DOHH2 (cell line): ENCODE measurements around the gene GRIA3.

Experiments
- H3F3A ChIP-seq: fragments of 200-600 bp; sonication (generic), shearing (Covaris generic); 2 replicates; pipeline ENCODE4 v1.6.0; 2016; ENCODE audit warnings: antibody characterized with exemption, mild to moderate bottlenecking; ENCODE audit not compliant: control insufficient read depth, insufficient read depth
- H3K27ac ChIP-seq: fragments of 200-600 bp; sonication (generic); 2 replicates; pipeline ENCODE4 v1.5.1; 2014; ENCODE audit warnings: low read depth, mild to moderate bottlenecking, low read length, moderate library complexity
- H3K27me3 ChIP-seq: fragments of 200-600 bp; sonication (generic); 2 replicates; pipeline ENCODE4 v1.6.1; 2014; ENCODE audit warnings: mild to moderate bottlenecking, low read length, mixed read lengths; ENCODE audit not compliant: control insufficient read depth
- H3K36me3 ChIP-seq: fragments of 200-600 bp; sonication (generic); 2 replicates; pipeline ENCODE4 v1.6.1; 2014; ENCODE audit warnings: mild to moderate bottlenecking, low read length, moderate library complexity, mixed read lengths; ENCODE audit not compliant: control insufficient read depth
- H3K4me1 ChIP-seq: fragments of 200-600 bp; sonication (generic); 2 replicates; pipeline ENCODE4 v1.6.1; 2014; ENCODE audit warnings: mild to moderate bottlenecking, low read length, mixed read lengths; ENCODE audit not compliant: control insufficient read depth
- H3K4me2 ChIP-seq: fragments of 200-600 bp; sonication (generic); 2 replicates; pipeline ENCODE4 v1.6.0; 2014; ENCODE audit warnings: mild to moderate bottlenecking, low read length, moderate library complexity
- H3K4me3 ChIP-seq: fragments of 200-600 bp; sonication (generic); 2 replicates; pipeline ENCODE4 v1.5.1; 2014; ENCODE audit warnings: mild to moderate bottlenecking, low read length, mixed read lengths
- H3K79me2 ChIP-seq: fragments of 200-600 bp; sonication (generic); 2 replicates; pipeline ENCODE4 v1.6.1; 2014; ENCODE audit warnings: mild to moderate bottlenecking, low read length, mixed read lengths; ENCODE audit not compliant: control insufficient read depth
- H3K9me2 ChIP-seq: fragments of 200-600 bp; sonication (generic); replicated peaks from 2 replicates; pipeline ENCODE4 v1.6.1; 2014; ENCODE audit warnings: mild to moderate bottlenecking, low read length, mixed read lengths; ENCODE audit not compliant: control insufficient read depth
- H3K9me3 ChIP-seq: fragments of 200-600 bp; sonication (generic); 2 replicates; pipeline ENCODE4 v1.6.1; 2014; ENCODE audit warnings: antibody characterized with exemption, low read length, mixed read lengths; ENCODE audit not compliant: control insufficient read depth, insufficient read depth
- H4K20me1 ChIP-seq: fragments of 200-600 bp; sonication (generic); 2 replicates; pipeline ENCODE4 v1.6.0; 2014; ENCODE audit warnings: low read depth, mild to moderate bottlenecking, antibody characterized with exemption, low read length, moderate library complexity; ENCODE audit not compliant: control insufficient read depth, insufficient read depth
- EZH2phosphoT487 ChIP-seq: fragments of 200-600 bp; sonication (generic); IDR thresholded peaks from 2 replicates; pipeline ENCODE4 v1.6.1; 2017; ENCODE audit warnings: borderline replicate concordance, mild to moderate bottlenecking, antibody characterized with exemption, low read length, moderate library complexity, mixed read lengths
- TF ChIP-seq, protein P1 (sequence below): fragments of 200-600 bp; sonication (generic); IDR thresholded peaks from one replicate; pipeline ENCODE4 v1.5.1; 2014; ENCODE audit warnings: antibody characterized with exemption, mild to moderate bottlenecking, low read depth, low read length; ENCODE audit not compliant: poor library complexity, severe bottlenecking

Gene GRIA3

DNA sequence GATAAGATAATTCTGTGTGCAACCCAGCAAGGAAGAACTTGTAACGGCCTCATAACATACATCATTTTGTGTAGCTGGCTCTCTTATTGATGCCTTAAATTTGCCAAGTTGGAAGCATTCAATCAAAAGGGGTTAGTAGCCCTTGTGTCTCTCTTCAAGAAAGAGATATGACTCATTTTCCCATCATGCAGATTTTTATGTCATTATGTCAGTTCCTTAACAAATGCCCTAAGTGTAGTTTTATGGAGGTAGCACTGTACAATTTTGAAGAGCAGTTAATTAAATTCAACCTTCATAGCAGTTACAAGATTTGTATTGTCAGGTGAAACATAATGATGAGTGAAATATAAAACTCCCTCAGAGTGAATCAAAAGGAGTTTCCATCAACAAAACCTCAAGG, 215.6 kb downstream of the GRIA3 start:
- H3K4me3 ChIP-seq: no peak overlapping the region
- H3K4me1 ChIP-seq: no peaks in the 10 kb centered on the region
- no peaks in the 10 kb centered on the region for H3F3A ChIP-seq
- H3K79me2 ChIP-seq: no peaks in the 10 kb centered on the region
- H3K9me2 ChIP-seq: no peaks in the 10 kb centered on the region
- H3K27me3 ChIP-seq: no peaks in the 10 kb centered on the region
- H4K20me1 ChIP-seq: no peaks in the 10 kb centered on the region
- H3K27ac ChIP-seq: no peak overlapping the region
- no peak for TF ChIP-seq EZH2phosphoT487
- TF ChIP-seq, protein P1, sequence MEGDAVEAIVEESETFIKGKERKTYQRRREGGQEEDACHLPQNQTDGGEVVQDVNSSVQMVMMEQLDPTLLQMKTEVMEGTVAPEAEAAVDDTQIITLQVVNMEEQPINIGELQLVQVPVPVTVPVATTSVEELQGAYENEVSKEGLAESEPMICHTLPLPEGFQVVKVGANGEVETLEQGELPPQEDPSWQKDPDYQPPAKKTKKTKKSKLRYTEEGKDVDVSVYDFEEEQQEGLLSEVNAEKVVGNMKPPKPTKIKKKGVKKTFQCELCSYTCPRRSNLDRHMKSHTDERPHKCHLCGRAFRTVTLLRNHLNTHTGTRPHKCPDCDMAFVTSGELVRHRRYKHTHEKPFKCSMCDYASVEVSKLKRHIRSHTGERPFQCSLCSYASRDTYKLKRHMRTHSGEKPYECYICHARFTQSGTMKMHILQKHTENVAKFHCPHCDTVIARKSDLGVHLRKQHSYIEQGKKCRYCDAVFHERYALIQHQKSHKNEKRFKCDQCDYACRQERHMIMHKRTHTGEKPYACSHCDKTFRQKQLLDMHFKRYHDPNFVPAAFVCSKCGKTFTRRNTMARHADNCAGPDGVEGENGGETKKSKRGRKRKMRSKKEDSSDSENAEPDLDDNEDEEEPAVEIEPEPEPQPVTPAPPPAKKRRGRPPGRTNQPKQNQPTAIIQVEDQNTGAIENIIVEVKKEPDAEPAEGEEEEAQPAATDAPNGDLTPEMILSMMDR: no peak
- H3K4me2 ChIP-seq: no peak overlapping the region
- no peaks in the 10 kb centered on the region for H3K36me3 ChIP-seq
- H3K9me3 ChIP-seq: no peaks in the 10 kb centered on the region

DNA sequence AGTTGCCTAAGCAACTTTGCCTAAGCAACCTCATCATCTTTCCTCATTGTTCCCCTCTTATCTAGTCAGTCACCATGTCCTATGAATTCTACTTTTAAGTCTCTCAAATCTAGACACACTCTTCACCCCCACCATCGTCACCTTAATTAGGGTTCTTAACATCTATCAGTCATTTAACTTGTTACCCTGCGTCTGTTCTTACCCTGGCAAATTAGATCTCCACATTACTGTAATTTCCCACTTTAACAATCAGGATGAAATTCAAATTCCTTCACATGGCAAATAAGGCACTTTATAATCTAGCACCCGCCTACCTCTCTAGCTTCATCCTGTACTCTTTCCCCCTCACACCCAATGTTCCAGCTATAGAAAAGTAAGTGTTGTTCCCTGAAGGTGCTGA, 221.2 kb downstream of the GRIA3 start:
- TF ChIP-seq EZH2phosphoT487: no peak
- TF ChIP-seq, protein P1: no peak
- Histone ChIP-seq H3K4me3 (no peak overlapping the region), H3K79me2 (no peaks in the 10 kb centered on the region), H4K20me1 (no peaks in the 10 kb centered on the region), H3K9me3 (no peaks in the 10 kb centered on the region), H3K4me1 (no peaks in the 10 kb centered on the region), H3F3A (no peaks in the 10 kb centered on the region), H3K36me3 (no peaks in the 10 kb centered on the region), H3K9me2 (no peaks in the 10 kb centered on the region), H3K4me2 (no peak overlapping the region), H3K27me3 (no peaks in the 10 kb centered on the region), H3K27ac (no peak overlapping the region)

DNA sequence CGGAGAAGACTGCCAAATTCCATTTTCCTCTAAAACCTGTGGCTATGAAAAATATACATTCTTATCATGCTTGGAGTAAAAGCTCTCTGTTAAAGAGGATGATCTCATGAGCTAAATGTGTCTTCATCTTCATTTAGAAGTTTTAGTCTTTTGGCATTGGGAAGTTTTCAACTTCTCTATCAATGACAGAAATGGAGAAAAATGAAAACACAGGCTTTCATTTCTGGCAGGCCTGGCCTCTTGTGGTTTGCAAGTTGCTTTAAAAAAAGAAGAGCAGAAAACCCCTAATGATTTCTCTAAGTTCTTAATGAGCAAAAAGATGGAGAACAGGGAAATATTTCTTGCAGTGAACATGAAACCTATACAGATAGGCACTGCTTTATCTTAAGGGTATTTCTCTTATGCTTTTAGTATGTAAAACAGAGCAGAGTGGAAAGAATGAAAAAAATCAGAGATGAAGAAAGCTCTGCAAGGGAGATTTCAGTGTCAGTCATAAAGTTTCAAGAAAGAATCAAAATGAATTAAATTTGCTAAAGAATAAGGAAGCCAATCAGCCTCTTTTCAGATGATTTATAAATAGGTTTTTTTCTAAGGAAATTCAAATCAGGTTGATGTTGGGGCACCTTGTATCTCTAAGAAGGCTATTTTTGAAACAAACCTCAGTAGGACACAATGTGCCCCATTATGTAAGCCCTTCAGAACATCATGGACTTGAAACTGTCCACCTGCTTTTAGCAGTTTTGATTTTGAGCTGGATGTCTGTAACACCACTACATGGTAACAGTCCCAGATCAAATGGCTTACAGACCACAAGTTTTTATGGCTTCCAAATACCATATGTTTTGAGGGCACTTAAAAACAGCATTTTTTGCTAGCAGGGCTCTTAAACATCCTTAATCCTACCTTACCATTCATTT, 225.0 kb downstream of the GRIA3 start:
- H3K27ac ChIP-seq: no peak overlapping the region
- no peaks in the 10 kb centered on the region for H3K9me3 ChIP-seq
- no peaks in the 10 kb centered on the region for H3K4me1 ChIP-seq
- H3K4me2 ChIP-seq: no peak overlapping the region
- H3K4me3 ChIP-seq: no peak overlapping the region
- no peaks in the 10 kb centered on the region for H3K36me3 ChIP-seq
- H3K27me3 ChIP-seq: no peaks in the 10 kb centered on the region
- no peaks in the 10 kb centered on the region for H3F3A ChIP-seq
- no peaks in the 10 kb centered on the region for H4K20me1 ChIP-seq
- TF ChIP-seq, protein P1: no peak
- TF ChIP-seq EZH2phosphoT487: no peak
- no peaks in the 10 kb centered on the region for H3K9me2 ChIP-seq
- no peaks in the 10 kb centered on the region for H3K79me2 ChIP-seq
